ENCODE results near the gene CD209. TPM values are rescaled to one million over a fixed set of nuclear protein-coding genes. Genes with fewer than 3 reads are reported as not detected.

The CD209 gene
- total and polyA plus RNA-seq, 2 donors (not counting 1 experiment from before 2014, with no cell fraction given), result not detected

DNA sequence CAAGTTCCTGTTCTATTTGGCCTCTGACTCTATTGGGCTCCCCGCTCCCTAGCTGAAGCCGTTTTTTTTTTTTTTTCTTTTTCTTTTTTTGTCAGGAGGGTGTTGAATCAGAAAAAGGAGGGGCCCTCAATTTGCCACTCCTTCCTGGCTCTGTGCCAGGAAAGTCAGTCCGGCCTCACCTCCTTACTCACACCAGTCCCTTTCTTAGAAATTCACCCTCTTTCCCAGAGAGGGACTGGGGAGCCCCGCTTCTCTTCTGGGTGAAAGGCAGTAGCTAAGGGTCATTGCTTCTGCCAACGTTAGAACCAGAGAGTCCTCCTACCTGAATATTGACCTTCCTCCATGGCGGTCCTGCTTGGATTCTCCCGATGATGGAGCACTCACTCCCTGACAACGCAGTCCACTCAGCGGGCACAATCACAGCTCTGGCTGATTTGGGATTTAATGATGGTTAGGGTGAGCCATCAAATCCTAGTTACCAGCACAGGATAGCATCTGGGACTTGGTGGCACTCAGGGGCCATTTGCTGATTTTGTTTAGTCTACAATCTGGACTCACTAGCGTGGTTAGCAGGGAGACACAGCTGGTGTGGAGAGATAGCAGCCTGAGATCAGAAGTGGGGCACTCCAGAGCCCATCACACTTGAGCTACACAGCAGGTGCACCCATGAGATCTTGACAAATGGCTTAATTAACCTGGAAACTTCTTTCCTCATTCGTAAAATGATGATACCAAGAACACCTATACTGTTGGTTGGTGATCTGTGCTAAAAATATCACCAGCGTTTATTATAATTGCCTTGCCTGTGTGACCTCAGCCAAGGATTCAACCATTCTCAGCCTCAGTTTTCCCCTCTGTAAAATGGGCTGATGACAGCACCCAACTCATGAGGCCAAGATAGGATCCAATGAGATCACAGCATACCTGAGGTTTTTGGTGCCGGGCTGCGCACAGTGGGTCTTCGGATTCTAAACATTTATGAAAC, 47.6 kb downstream of the CD209 start:
- Histone ChIP-seq H3K36me3 (ENCODE audit: control insufficient read depth, insufficient read depth, low read length) (no peaks in the 10 kb centered on the region), H3K4me3 (replicated peaks in 1 of 4; ENCODE audit: control extremely low read depth in 1 of 4, insufficient read depth in 1 of 4, low read depth in 3 of 4, low read length in 4 of 4) (no peak overlapping the region), H3K4me1 (ENCODE audit: control insufficient read depth, extremely low read depth, insufficient read depth, low read length) (no peaks in the 10 kb centered on the region), H3K4me2 (ENCODE audit: extremely low read depth, insufficient read depth, low read length) (no peak overlapping the region), H2AFZ (ENCODE audit: low read length) (no peak overlapping the region), H4K20me1 (ENCODE audit: control insufficient read depth, extremely low read depth, insufficient read depth, low read length) (no peaks in the 10 kb centered on the region), H3K9me3 (ENCODE audit: control insufficient read depth, insufficient read depth, low read depth, low read length) (no peaks in the 10 kb centered on the region), H3K9ac (ENCODE audit: insufficient read depth, low read length) (no peak overlapping the region), H3K27me3 (ENCODE audit: control insufficient read depth, insufficient read depth, low read length) (no peaks in the 10 kb centered on the region), H3K79me2 (ENCODE audit: control insufficient read depth, insufficient read depth, low read length) (no peaks in the 10 kb centered on the region), H3K27ac (ENCODE audit: insufficient read depth, low read length) (no peak overlapping the region)
- TF ChIP-seq, protein P1, sequence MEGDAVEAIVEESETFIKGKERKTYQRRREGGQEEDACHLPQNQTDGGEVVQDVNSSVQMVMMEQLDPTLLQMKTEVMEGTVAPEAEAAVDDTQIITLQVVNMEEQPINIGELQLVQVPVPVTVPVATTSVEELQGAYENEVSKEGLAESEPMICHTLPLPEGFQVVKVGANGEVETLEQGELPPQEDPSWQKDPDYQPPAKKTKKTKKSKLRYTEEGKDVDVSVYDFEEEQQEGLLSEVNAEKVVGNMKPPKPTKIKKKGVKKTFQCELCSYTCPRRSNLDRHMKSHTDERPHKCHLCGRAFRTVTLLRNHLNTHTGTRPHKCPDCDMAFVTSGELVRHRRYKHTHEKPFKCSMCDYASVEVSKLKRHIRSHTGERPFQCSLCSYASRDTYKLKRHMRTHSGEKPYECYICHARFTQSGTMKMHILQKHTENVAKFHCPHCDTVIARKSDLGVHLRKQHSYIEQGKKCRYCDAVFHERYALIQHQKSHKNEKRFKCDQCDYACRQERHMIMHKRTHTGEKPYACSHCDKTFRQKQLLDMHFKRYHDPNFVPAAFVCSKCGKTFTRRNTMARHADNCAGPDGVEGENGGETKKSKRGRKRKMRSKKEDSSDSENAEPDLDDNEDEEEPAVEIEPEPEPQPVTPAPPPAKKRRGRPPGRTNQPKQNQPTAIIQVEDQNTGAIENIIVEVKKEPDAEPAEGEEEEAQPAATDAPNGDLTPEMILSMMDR (conservative IDR thresholded peaks at IDR 0.05 in 1 of 2, IDR thresholded peaks at IDR 0.05 in 1 of 2; ENCODE audit: low read depth in 1 of 2, low read length in 2 of 2), result no peak
- TF ChIP-seq EZH2 (IDR thresholded peaks at IDR 0.05; ENCODE audit: low read length, missing control alignments), result no peak
- DNase-seq (ENCODE audit: low read depth in 2 of 2), result peak in 1 of 2 donors; percentile 3

DNA sequence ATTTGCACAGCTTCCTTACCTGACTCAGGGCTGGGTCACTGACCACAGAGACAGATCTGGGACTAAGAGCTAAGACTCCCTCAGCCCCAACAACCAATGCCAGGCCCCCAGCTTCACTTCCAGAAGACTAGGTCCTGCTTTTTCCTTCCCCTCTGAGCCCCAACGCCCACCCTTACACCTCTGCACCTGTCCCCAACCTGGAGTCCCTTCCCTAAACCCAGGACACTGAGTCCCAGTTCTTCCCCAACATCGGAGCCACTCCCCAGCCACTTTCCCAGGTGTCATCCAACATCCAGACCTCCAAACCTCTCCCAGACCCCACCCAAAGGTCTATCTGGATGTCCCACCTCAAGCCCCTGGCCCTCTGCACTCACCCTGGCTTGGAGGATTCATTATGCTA, 48.3 kb downstream of the CD209 start:
- no peak for DNase-seq (ENCODE audit: low read depth in 2 of 2)

DNA sequence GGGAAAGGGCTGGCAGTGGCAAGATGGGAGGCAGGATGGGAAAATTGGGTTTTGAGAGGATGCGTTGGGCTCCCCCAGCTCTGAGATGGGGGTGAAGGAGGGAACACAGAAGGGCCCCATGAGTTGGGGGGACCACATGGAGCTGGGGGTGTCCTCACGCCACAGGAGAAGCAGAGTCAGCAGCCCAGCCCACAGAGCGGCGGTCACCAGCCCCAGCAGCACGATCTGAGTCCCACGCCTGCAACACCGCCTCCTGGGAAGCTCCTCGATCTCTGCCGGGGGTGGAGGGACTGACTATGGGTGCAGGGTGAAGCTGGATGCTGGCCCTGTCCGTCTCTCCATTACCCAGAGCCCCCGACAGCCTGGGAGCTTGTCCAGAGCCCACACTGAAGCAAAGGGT, 48.8 kb downstream of the CD209 start:
- Histone ChIP-seq H3K9ac (ENCODE audit: insufficient read depth, low read length) (no peak overlapping the region), H3K27ac (ENCODE audit: insufficient read depth, low read length) (no peak overlapping the region), H3K36me3 (ENCODE audit: control insufficient read depth, insufficient read depth, low read length) (no peaks in the 10 kb centered on the region), H4K20me1 (ENCODE audit: control insufficient read depth, extremely low read depth, insufficient read depth, low read length) (no peaks in the 10 kb centered on the region), H3K79me2 (ENCODE audit: control insufficient read depth, insufficient read depth, low read length) (no peaks in the 10 kb centered on the region), H3K4me1 (ENCODE audit: control insufficient read depth, extremely low read depth, insufficient read depth, low read length) (no peaks in the 10 kb centered on the region), H2AFZ (ENCODE audit: low read length) (no peak overlapping the region), H3K4me3 (replicated peaks in 1 of 4; ENCODE audit: control extremely low read depth in 1 of 4, insufficient read depth in 1 of 4, low read depth in 3 of 4, low read length in 4 of 4) (no peak overlapping the region), H3K4me2 (ENCODE audit: extremely low read depth, insufficient read depth, low read length) (no peak overlapping the region), H3K9me3 (ENCODE audit: control insufficient read depth, insufficient read depth, low read depth, low read length) (no peaks in the 10 kb centered on the region), H3K27me3 (ENCODE audit: control insufficient read depth, insufficient read depth, low read length) (no peaks in the 10 kb centered on the region)
- no peak for DNase-seq (ENCODE audit: low read depth in 2 of 2)
- no peak for TF ChIP-seq EZH2 (IDR thresholded peaks at IDR 0.05; ENCODE audit: low read length, missing control alignments)

More for the DNA sequence above, 48.3 kb downstream of the CD209 start:
- Histone ChIP-seq H3K27ac (ENCODE audit: insufficient read depth, low read length) (no peak overlapping the region), H3K79me2 (ENCODE audit: control insufficient read depth, insufficient read depth, low read length) (no peaks in the 10 kb centered on the region), H3K4me1 (ENCODE audit: control insufficient read depth, extremely low read depth, insufficient read depth, low read length) (no peaks in the 10 kb centered on the region), H3K27me3 (ENCODE audit: control insufficient read depth, insufficient read depth, low read length) (no peaks in the 10 kb centered on the region), H3K4me2 (ENCODE audit: extremely low read depth, insufficient read depth, low read length) (no peak overlapping the region), H3K4me3 (replicated peaks in 1 of 4; ENCODE audit: control extremely low read depth in 1 of 4, insufficient read depth in 1 of 4, low read depth in 3 of 4, low read length in 4 of 4) (no peak overlapping the region), H3K36me3 (ENCODE audit: control insufficient read depth, insufficient read depth, low read length) (no peaks in the 10 kb centered on the region), H2AFZ (ENCODE audit: low read length) (no peak overlapping the region), H3K9me3 (ENCODE audit: control insufficient read depth, insufficient read depth, low read depth, low read length) (no peaks in the 10 kb centered on the region), H3K9ac (ENCODE audit: insufficient read depth, low read length) (no peak overlapping the region), H4K20me1 (ENCODE audit: control insufficient read depth, extremely low read depth, insufficient read depth, low read length) (no peaks in the 10 kb centered on the region)
- no peak for TF ChIP-seq EZH2 (IDR thresholded peaks at IDR 0.05; ENCODE audit: low read length, missing control alignments)
- TF ChIP-seq, protein P1 (conservative IDR thresholded peaks at IDR 0.05 in 1 of 2, IDR thresholded peaks at IDR 0.05 in 1 of 2; ENCODE audit: low read depth in 1 of 2, low read length in 2 of 2), result no peak

Data from fibroblast of lung (primary cell).